A549 (cell line): Measurements from ENCODE around the gene NDUFB8. TPM values are rescaled to one million over a fixed set of nuclear protein-coding genes. Genes with fewer than 3 reads are reported as not detected.
A peak's percentile ranks its signal among the peaks of the same experiment; 100 is the strongest.

Source experiments
- ATAC-seq, 2 experiments: fragments of 200-7000 bp in 1 of 2; fragments of >200 bp in 1 of 2; cut with Nextera tagmentation in 1 of 2; cut with Tn5 transposase in 1 of 2; 3 replicates each; pipeline versions ENCODE4 v1.8.0 to v1.9.1; 2018 to 2020; ENCODE audit warnings: mild to moderate bottlenecking in 1 of 2, moderate library complexity in 1 of 2
- CTCF ChIA-PET: fragments of 300-600 bp; sonication (Branson Sonifier 250); formaldehyde crosslinking; extraction: SDS; loops from one replicate; lab custom pipeline; 2021; ENCODE audit warnings: antibody characterized with exemption, inconsistent platforms; lab: Yijun Ruan, JAX
- POLR2A ChIA-PET: fragments of 350-600 bp; formaldehyde crosslinking; extraction: SDS; loops from one replicate; lab custom pipeline; 2021; ENCODE audit warnings: antibody characterized with exemption, inconsistent platforms; lab: Yijun Ruan, JAX
- DNase-seq, 2 experiments: peaks; one replicate each; pipeline versions ENCODE4 v3.0.0 to v3.0.0-alpha.2; 2011 to 2016; ENCODE audit warnings: low read depth in 1 of 2, low spot score in 1 of 2
- FAIRE-seq: peaks from 2 replicates; lab custom pipeline; 2011; peaks lifted over from hg19 to GRCh38; lab: Jason Lieb, UNC
- H3K27ac ChIP-seq, 2 experiments: fragments of >200 bp; sonication (Bioruptor Twin); formaldehyde crosslinking; 3 replicates each; pipeline ENCODE4 v1.5.1; 2016 to 2017
- H3K4me1 ChIP-seq: fragments of >200 bp; sonication (Bioruptor Twin); formaldehyde crosslinking; 3 replicates; pipeline ENCODE4 v1.6.1; 2016
- H3K4me2 ChIP-seq: fragments of >200 bp; sonication (Bioruptor Twin); formaldehyde crosslinking; 3 replicates; pipeline ENCODE4 v1.6.1; 2016
- H3K4me3 ChIP-seq: fragments of >200 bp; sonication (Bioruptor Twin); formaldehyde crosslinking; 3 replicates; pipeline ENCODE4 v1.5.1; 2016
- H3K9me3 ChIP-seq: fragments of >200 bp; sonication (Bioruptor Twin); formaldehyde crosslinking; 3 replicates; pipeline ENCODE4 v1.6.1; 2016
- CBX2 ChIP-seq: fragments of 200-600 bp; sonication (generic); IDR thresholded peaks from 2 replicates; pipeline ENCODE4 v1.6.1; 2016; ENCODE audit warnings: low read depth, mild to moderate bottlenecking, borderline replicate concordance
- EP300 ChIP-seq, 2 experiments: fragments of >200 bp; sonication (Bioruptor Twin); formaldehyde crosslinking; IDR thresholded peaks; 2 replicates in 1 of 2; 3 replicates in 1 of 2; pipeline ENCODE4 v1.6.1; 2016 to 2017
- FOSB ChIP-seq: fragments of 250-450 bp; sonication (Bioruptor Pico); IDR thresholded peaks from 2 replicates; pipeline ENCODE4 v1.5.0; 2020; ENCODE audit warnings: mild to moderate bottlenecking, moderate library complexity
- HDAC2 ChIP-seq: fragments of 200-600 bp; sonication (generic); IDR thresholded peaks from 2 replicates; pipeline ENCODE4 v1.6.1; 2016
- HEYL ChIP-seq: fragments of 250-450 bp; sonication (Bioruptor Pico); IDR thresholded peaks from 2 replicates; pipeline ENCODE4 v1.8.0; 2021; ENCODE audit warnings: mild to moderate bottlenecking, moderate library complexity
- HOXA7 ChIP-seq: fragments of 250-450 bp; sonication (Bioruptor Pico); IDR thresholded peaks from 2 replicates; pipeline ENCODE4 v1.5.0; 2020; ENCODE audit warnings: mild to moderate bottlenecking, moderate library complexity
- HOXB13 ChIP-seq: fragments of 250-450 bp; sonication (Bioruptor Pico); IDR thresholded peaks from 2 replicates; pipeline ENCODE4 v1.5.0; 2020; ENCODE audit warnings: low read depth, mild to moderate bottlenecking, moderate library complexity
- JUNB ChIP-seq: fragments of >200 bp; sonication (Bioruptor Twin); formaldehyde crosslinking; IDR thresholded peaks from 2 replicates; pipeline ENCODE4 v1.6.1; 2016
- MYC ChIP-seq: IDR thresholded peaks from 2 replicates; pipeline ENCODE4 v1.6.1; 2012; ENCODE audit warnings: mild to moderate bottlenecking, inconsistent platforms, low read length, improper control_type of control experiment, borderline replicate concordance
- NFE2L2 ChIP-seq: fragments of 150-350 bp; conservative IDR thresholded peaks from 2 replicates; pipeline ENCODE4 v1.6.1; 2014; ENCODE audit warnings: low read length
- POLR2AphosphoS2 ChIP-seq: conservative IDR thresholded peaks from 2 replicates; pipeline ENCODE4 v1.6.1; 2012; ENCODE audit warnings: low read length, improper control_type of control experiment, inconsistent platforms
- RCOR1 ChIP-seq: fragments of 150-350 bp; IDR thresholded peaks from 2 replicates; pipeline ENCODE4 v1.6.1; 2014; ENCODE audit warnings: antibody characterized with exemption, low read length, low read depth
- SREBF2 ChIP-seq: fragments of 450-650 bp; IDR thresholded peaks from 2 replicates; pipeline ENCODE4 v1.6.1; 2014; ENCODE audit warnings: mild to moderate bottlenecking, moderate library complexity
- TFCP2L1 ChIP-seq: fragments of 250-450 bp; sonication (Bioruptor Pico); IDR thresholded peaks from 2 replicates; pipeline ENCODE4 v1.5.0; 2021; ENCODE audit warnings: mild to moderate bottlenecking
- ZC3H11A ChIP-seq: fragments of 450-650 bp; IDR thresholded peaks from 2 replicates; pipeline ENCODE4 v1.6.1; 2014; ENCODE audit warnings: antibody characterized with exemption, mild to moderate bottlenecking
- ZNF302 ChIP-seq: fragments of 250-450 bp; sonication (Bioruptor Pico); IDR thresholded peaks from 2 replicates; pipeline ENCODE4 v1.9.0; 2021; ENCODE audit warnings: inconsistent platforms, mild to moderate bottlenecking, moderate library complexity
- ZSCAN20 ChIP-seq: fragments of 250-450 bp; sonication (Bioruptor Pico); IDR thresholded peaks from 2 replicates; pipeline ENCODE4 v1.8.0; 2022; ENCODE audit warnings: mild to moderate bottlenecking, moderate library complexity
- WGBS: methylation state at CpG from one replicate; pipeline ENCODE4 v1.1.6; 2017; ENCODE audit errors: missing lambda C conversion rate; 5-methylcytosine and 5-hydroxymethylcytosine counted together
- polyA plus RNA-seq, 4 experiments: library from polyadenylated mRNA; depleted of rRNA in 3 of 4; stranded (reverse); fragments of >200 nt; fragmentation: RNase III in 1 of 4; extraction: RNeasy Plus Mini Kit Qiagen cat#74134 plus additional on column Dnase treatment in 1 of 4; gene quantifications; 2 replicates in 3 of 4; 3 replicates in 1 of 4; pipeline ENCODE4 v1.2.3, GENCODE V29; 2011 to 2017
- TF ChIP-seq, protein P1 (sequence below): fragments of >200 bp; sonication (Bioruptor Twin); formaldehyde crosslinking; IDR thresholded peaks from 2 replicates; pipeline ENCODE4 v1.6.1; 2016
- TF ChIP-seq, protein P2 (sequence below): fragments of 450-650 bp; IDR thresholded peaks from 2 replicates; pipeline ENCODE4 v1.6.1; 2014; ENCODE audit warnings: antibody characterized with exemption
- TF ChIP-seq, protein P3 (sequence below): IDR thresholded peaks from 2 replicates; pipeline ENCODE4 v1.6.1; 2012; ENCODE audit warnings: low read depth, borderline replicate concordance
- TF ChIP-seq, protein P4 (sequence below): fragments of >200 bp; sonication (Bioruptor Twin); formaldehyde crosslinking; IDR thresholded peaks from 3 replicates; pipeline ENCODE4 v1.5.1; 2016

The NDUFB8 gene
- polyA plus RNA-seq, 2 of the 4 experiments (the other 2 are of a cell fraction) = 221 to 333 TPM

DNA sequence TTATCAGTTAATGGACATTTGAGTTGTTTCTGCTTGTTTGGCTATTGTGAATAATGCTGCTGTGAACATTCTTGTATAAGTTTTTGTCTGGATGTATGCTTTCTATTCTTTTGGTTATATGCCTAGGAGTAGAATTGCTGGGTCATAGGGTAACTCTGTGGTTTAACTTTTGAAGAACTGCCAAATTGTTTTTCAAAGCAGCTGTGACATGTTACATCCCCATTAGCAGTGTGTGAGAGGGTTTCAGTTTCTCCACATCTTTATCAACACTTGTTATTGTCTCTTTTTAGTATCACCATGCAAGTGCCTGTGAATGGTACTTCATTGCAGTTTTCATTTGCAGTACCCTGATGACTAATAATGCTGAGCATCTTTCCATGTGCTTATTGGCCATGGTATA, 2.1 kb upstream of the NDUFB8 start:
- no peak for FAIRE-seq
- CTCF ChIA-PET = no interaction called here
- POLR2A ChIA-PET = no interaction called here

DNA sequence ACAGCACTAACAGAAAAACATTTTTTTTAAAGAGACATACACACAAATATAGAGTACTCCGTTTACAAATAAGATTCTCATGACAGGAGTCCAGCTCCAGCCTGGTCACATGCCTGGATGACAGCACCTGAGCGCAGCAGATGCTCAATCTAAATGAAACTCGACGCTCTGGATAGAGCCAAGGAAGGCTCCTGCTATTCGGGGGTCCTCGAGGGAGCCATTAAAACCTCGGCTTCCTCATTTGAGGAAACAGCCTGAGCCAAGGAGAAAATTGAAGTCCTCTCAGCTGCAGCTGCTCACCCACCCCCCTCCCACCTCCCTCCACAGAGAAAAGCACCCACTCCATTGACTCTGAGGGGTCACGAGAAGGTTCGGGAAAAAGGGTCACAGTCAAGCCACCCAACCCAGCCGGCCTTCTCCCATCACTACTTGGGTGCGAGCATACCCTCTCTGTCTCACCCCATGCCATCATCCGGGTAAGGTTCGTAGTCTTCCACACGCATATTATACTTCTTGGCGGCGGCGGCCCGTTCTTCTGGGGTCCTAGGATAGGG, 673 bp downstream of the NDUFB8 start:
- ChIA-PET POLR2A (no interaction called here), CTCF (interaction anchor here (0.7 to 5.5 kb wide), 3 partner anchors 10 to 190 kb away, joined by 4 to 45 read pairs (median 25); no protein-coding TSS in a partner anchor)
- Histone ChIP-seq H3K4me1 (peaks cover 13% of the 10 kb centered on the region; the same call in 2 of the 3 replicates), H3K27ac (peak overlapping the region; percentile 85 to 96), H3K4me3 (peak overlapping the region; percentile 80), H3K4me2 (peak overlapping the region; percentile 81), H3K9me3 (no peaks in the 10 kb centered on the region)
- FAIRE-seq (no peak), ATAC-seq (peak in 1 of 2 experiments; percentile 12; a peak in 3 of 6 replicates), DNase-seq (peak in 1 of 2 experiments; percentile 15)
- WGBS = 2% methylated on average over 18 of the region's 18 CpGs
- TF ChIP-seq HEYL (no peak), TFCP2L1 (CRISPR knock-in tag) (no peak), MYC (no peak), ZSCAN20 (CRISPR knock-in tag) (no peak), HOXA7 (CRISPR knock-in tag) (no peak), HOXB13 (CRISPR knock-in tag) (no peak), HDAC2 (no peak), RCOR1 (no peak), ZNF302 (no peak), NFE2L2 (no peak), POLR2AphosphoS2 (no peak), EP300 (IDR thresholded peaks at IDR 0.05) (no peak), ZC3H11A (no peak), SREBF2 (no peak)
- TF ChIP-seq, protein P1, sequence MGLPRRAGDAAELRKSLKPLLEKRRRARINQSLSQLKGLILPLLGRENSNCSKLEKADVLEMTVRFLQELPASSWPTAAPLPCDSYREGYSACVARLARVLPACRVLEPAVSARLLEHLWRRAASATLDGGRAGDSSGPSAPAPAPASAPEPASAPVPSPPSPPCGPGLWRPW = no peak
- TF ChIP-seq, protein P2, sequence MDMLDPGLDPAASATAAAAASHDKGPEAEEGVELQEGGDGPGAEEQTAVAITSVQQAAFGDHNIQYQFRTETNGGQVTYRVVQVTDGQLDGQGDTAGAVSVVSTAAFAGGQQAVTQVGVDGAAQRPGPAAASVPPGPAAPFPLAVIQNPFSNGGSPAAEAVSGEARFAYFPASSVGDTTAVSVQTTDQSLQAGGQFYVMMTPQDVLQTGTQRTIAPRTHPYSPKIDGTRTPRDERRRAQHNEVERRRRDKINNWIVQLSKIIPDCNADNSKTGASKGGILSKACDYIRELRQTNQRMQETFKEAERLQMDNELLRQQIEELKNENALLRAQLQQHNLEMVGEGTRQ = no peak
- TF ChIP-seq, protein P3, sequence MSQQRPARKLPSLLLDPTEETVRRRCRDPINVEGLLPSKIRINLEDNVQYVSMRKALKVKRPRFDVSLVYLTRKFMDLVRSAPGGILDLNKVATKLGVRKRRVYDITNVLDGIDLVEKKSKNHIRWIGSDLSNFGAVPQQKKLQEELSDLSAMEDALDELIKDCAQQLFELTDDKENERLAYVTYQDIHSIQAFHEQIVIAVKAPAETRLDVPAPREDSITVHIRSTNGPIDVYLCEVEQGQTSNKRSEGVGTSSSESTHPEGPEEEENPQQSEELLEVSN = no peak
- TF ChIP-seq, protein P4, sequence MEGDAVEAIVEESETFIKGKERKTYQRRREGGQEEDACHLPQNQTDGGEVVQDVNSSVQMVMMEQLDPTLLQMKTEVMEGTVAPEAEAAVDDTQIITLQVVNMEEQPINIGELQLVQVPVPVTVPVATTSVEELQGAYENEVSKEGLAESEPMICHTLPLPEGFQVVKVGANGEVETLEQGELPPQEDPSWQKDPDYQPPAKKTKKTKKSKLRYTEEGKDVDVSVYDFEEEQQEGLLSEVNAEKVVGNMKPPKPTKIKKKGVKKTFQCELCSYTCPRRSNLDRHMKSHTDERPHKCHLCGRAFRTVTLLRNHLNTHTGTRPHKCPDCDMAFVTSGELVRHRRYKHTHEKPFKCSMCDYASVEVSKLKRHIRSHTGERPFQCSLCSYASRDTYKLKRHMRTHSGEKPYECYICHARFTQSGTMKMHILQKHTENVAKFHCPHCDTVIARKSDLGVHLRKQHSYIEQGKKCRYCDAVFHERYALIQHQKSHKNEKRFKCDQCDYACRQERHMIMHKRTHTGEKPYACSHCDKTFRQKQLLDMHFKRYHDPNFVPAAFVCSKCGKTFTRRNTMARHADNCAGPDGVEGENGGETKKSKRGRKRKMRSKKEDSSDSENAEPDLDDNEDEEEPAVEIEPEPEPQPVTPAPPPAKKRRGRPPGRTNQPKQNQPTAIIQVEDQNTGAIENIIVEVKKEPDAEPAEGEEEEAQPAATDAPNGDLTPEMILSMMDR = no peak

More for the DNA sequence above, 2.1 kb upstream of the NDUFB8 start:
- no peak overlapping the region for H3K27ac ChIP-seq
- ATAC-seq (no peak), DNase-seq (no peak)
- H3K4me3 ChIP-seq = no peak overlapping the region
- H3K9me3 ChIP-seq = no peaks in the 10 kb centered on the region
- peaks cover 17% of the 10 kb centered on the region; the same call in 2 of the 3 replicates for H3K4me1 ChIP-seq
- no peak for TF ChIP-seq CBX2
- TF ChIP-seq FOSB (CRISPR knock-in tag) = no peak
- TF ChIP-seq JUNB = no peak
- no peak overlapping the region for H3K4me2 ChIP-seq
